HEK293T (cell line): Measurements from ENCODE around the gene GRID1.

ENCODE experiments used
- CTCF ChIA-PET: fragments of 350-600 bp; formaldehyde crosslinking; extraction: SDS; loops from one replicate; lab custom pipeline; 2021; ENCODE audit warnings: antibody characterized with exemption, inconsistent platforms; lab: Yijun Ruan, JAX
- POLR2A ChIA-PET: fragments of 350-600 bp; formaldehyde crosslinking; extraction: SDS; loops from one replicate; lab custom pipeline; 2020; ENCODE audit warnings: antibody characterized with exemption, inconsistent platforms; lab: Yijun Ruan, JAX
- DNase-seq: peaks from one replicate; pipeline ENCODE4 v3.0.0; 2012; ENCODE audit warnings: mixed read lengths; ENCODE audit errors: extremely low spot score
- ARNT ChIP-seq: fragments of 450-650 bp; IDR thresholded peaks from 2 replicates; pipeline ENCODE4 v1.6.1; 2017; ENCODE audit warnings: mild to moderate bottlenecking
- BHLHE40 ChIP-seq: fragments of 450-650 bp; IDR thresholded peaks from 2 replicates; pipeline ENCODE4 v1.6.1; 2016; ENCODE audit warnings: mild to moderate bottlenecking, moderate library complexity, borderline replicate concordance
- CTBP1 ChIP-seq: fragments of 450-650 bp; IDR thresholded peaks from 2 replicates; pipeline ENCODE4 v1.6.1; 2016; ENCODE audit warnings: borderline replicate concordance
- ELF4 ChIP-seq: fragments of 450-650 bp; IDR thresholded peaks from 2 replicates; pipeline ENCODE4 v1.6.1; 2017; ENCODE audit warnings: antibody characterized with exemption
- FOXA1 ChIP-seq: fragments of 450-650 bp; IDR thresholded peaks from 2 replicates; pipeline ENCODE4 v1.6.1; 2016; ENCODE audit warnings: mild to moderate bottlenecking
- FOXK2 ChIP-seq: fragments of 450-650 bp; IDR thresholded peaks from 2 replicates; pipeline ENCODE4 v1.6.1; 2016; ENCODE audit warnings: mild to moderate bottlenecking
- FOXM1 ChIP-seq: fragments of 450-650 bp; IDR thresholded peaks from 2 replicates; pipeline ENCODE4 v1.6.1; 2017; ENCODE audit warnings: mild to moderate bottlenecking, borderline replicate concordance
- HDGF ChIP-seq: fragments of 450-650 bp; IDR thresholded peaks from 2 replicates; pipeline ENCODE4 v1.6.1; 2017; ENCODE audit warnings: antibody characterized with exemption, borderline replicate concordance
- L3MBTL2 ChIP-seq: fragments of 450-650 bp; conservative IDR thresholded peaks from 2 replicates; pipeline ENCODE4 v1.6.1; 2016; ENCODE audit warnings: mild to moderate bottlenecking
- LEF1 ChIP-seq: fragments of 450-650 bp; IDR thresholded peaks from 2 replicates; pipeline ENCODE4 v1.6.1; 2017; ENCODE audit warnings: mild to moderate bottlenecking, borderline replicate concordance
- NFRKB ChIP-seq: fragments of 450-650 bp; IDR thresholded peaks from 2 replicates; pipeline ENCODE4 v1.6.1; 2016; ENCODE audit warnings: mild to moderate bottlenecking, moderate library complexity
- SP1 ChIP-seq: fragments of 450-650 bp; IDR thresholded peaks from 2 replicates; pipeline ENCODE4 v1.6.1; 2017
- SUZ12 ChIP-seq: fragments of 450-650 bp; IDR thresholded peaks from 2 replicates; pipeline ENCODE4 v1.6.1; 2016; ENCODE audit warnings: mild to moderate bottlenecking
- TARDBP ChIP-seq: fragments of 450-650 bp; IDR thresholded peaks from 2 replicates; pipeline ENCODE4 v1.6.1; 2016
- ZNF384 ChIP-seq: fragments of 450-650 bp; IDR thresholded peaks from 2 replicates; pipeline ENCODE4 v1.6.1; 2016
- TF ChIP-seq, protein P1 (sequence below): fragments of 450-650 bp; IDR thresholded peaks from 2 replicates; pipeline ENCODE4 v1.6.1; 2016

GRID1 gene

DNA sequence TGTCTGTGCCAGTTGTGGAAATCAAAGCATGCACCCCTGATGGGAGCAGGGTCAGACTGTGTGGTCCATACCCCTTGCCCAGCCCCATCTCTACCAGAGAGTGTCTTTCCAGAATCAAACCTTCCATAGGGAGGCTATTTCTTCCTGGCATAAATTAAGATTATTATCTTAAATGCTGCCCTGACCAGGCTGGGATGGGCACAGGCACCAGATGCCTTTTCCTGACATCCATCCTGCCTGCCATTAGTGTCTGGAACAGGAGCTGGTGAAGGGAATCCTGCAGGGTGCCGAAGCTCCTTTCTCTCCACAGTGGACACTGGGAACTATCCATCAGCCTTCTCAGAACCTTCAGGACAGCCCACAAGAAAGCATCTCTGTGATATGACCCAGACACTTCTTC lies 296.3 kb downstream of the GRID1 start:
- ChIA-PET CTCF (no interaction called here), POLR2A (no interaction called here)
- TF ChIP-seq TARDBP (no peak), SP1 (no peak), LEF1 (no peak), ARNT (no peak), FOXA1 (no peak), FOXK2 (no peak), ZNF384 (no peak), L3MBTL2 (no peak), BHLHE40 (no peak), NFRKB (no peak), CTBP1 (no peak), SUZ12 (no peak)
- DNase-seq, result no peak

DNA sequence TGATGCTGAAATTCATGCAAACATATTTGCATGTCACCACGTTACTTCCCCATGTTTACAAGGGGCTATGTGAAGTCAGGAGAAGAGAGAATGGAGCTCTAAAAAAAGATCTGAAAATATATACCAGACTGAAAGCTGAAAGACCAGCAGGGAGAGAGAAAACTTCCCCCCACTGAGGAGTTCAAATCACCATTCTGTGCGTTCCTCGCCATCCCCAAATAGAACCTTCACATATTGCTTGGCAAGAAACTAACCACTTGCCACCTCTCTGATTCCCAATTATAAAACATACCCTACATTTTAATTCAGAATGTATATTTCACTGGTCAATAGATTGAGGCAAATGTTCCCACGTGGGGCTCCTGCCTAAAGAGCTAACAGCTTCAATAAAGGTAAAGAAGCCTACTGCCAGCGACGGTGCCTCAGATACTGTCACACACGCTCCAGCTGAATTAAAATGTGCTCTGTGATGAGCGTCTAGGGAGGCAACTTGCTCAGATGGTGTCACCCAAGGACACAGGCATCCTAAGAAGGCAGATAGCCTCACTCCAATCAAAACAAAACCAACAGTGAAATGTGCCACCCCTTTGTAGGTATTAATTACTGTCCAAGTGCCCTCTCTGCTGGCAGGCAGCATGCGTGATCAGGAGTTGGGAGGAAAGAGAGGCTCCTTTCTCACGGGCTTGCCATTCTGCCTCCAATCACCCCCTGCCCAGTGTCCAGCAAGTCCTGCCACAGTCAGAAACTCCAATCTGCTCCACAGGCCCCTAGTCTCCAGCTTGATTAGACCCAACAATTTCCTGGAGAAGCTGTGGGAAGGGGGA lies 298.2 kb downstream of the GRID1 start:
- DNase-seq, result no peak
- ChIA-PET CTCF (no interaction called here), POLR2A (no interaction called here)
- TF ChIP-seq HDGF, result no peak
- TF ChIP-seq LEF1, result no peak
- TF ChIP-seq SP1, result no peak
- TF ChIP-seq FOXM1, result no peak
- TF ChIP-seq, protein P1, sequence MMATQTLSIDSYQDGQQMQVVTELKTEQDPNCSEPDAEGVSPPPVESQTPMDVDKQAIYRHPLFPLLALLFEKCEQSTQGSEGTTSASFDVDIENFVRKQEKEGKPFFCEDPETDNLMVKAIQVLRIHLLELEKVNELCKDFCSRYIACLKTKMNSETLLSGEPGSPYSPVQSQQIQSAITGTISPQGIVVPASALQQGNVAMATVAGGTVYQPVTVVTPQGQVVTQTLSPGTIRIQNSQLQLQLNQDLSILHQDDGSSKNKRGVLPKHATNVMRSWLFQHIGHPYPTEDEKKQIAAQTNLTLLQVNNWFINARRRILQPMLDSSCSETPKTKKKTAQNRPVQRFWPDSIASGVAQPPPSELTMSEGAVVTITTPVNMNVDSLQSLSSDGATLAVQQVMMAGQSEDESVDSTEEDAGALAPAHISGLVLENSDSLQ, result no peak
- TF ChIP-seq SUZ12, result no peak
- no peak for TF ChIP-seq CTBP1
- no peak for TF ChIP-seq ZNF384
- no peak for TF ChIP-seq ELF4
- TF ChIP-seq FOXA1, result no peak
- no peak for TF ChIP-seq ARNT

DNA sequence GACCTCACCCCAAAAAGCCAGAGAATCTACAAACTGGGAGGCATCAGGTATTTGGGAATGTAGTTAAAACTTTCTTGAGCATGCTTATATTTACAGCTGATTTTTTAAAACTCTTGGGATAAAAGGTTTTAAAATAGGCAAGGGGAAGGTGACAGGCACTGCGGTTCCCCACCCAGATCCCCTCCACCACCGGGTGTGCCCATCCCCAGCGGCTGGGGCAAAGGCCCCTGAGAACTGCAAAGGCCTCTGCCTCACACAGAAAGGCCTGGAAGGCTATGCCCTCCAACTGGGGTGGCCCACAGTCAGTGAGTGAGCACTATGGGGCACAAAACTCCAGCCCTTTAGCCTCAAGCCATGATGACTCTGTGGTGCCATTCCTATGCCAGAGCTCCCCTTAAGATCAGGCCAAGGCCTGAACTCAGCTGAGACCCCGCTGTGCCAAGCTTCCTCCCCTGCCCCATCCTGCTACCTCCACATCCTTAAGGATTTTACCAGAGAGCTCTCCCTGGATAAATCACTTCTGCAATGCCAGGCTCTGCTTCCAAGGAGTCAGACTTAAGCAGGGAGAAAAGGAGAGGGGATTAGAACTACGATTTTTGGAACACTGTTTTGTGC lies 299.1 kb downstream of the GRID1 start:
- ChIA-PET POLR2A (no interaction called here), CTCF (no interaction called here)
- no peak for DNase-seq
- TF ChIP-seq BHLHE40 (no peak), HDGF (no peak)

DNA sequence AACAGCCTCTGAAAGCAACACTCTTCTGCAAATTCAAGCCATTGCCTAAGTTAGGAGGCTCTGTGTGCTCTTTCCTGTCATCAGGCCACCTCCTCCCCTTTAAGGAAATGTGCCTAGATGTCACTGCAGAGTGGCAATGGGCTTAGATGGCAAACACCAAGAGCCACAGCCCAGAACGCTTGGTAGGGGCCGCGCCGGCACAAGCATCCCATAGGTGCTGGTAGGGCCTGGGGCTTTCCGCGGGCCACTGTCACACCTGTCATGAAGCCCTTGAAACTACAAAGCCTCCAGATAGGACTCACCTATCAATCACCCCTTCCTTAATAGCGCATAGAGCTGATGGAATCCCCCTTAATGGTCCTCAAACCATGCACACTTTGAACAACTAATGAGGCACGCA lies 299.9 kb downstream of the GRID1 start:
- TF ChIP-seq FOXA1, result no peak
- TF ChIP-seq HDGF, result no peak
- TF ChIP-seq FOXK2, result no peak
- TF ChIP-seq ELF4, result no peak
- no peak for TF ChIP-seq CTBP1
- no peak for TF ChIP-seq SP1
- no peak for TF ChIP-seq FOXM1
- TF ChIP-seq ARNT, result no peak
- no peak for TF ChIP-seq ZNF384
- TF ChIP-seq L3MBTL2, result no peak
- no peak for TF ChIP-seq TARDBP
- TF ChIP-seq BHLHE40, result no peak
- TF ChIP-seq NFRKB, result no peak
- TF ChIP-seq, protein P1, result no peak
- no peak for TF ChIP-seq SUZ12
- TF ChIP-seq LEF1, result no peak
- POLR2A ChIA-PET, result no interaction called here
- CTCF ChIA-PET, result no interaction called here
- no peak for DNase-seq

DNA sequence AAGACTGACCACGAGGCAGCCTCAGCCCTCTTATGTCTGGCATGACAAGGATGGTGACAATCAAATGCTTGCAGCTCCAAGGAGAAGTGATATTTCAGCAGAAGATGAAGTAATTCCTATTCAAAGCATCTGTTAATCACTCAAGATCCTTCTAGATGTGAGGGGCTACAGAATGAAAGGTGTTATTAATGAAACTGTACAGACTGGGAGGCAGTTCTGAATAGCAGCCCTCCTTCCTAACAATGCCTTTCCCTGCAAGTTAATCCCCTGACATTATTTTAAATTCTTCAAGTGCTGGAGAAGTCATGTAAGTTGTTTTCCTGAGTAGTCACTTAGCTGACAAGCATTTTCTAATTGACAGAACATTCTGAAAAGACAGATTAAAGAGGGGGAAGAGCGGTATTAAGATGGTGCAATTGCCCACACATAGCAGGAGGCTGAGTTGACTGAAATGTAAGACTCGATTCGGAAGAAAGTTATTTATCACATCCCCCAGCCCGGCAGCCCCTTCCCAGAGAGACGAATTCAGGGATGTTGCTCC lies 300.8 kb downstream of the GRID1 start:
- TF ChIP-seq LEF1, result no peak
- TF ChIP-seq SP1, result no peak
- TF ChIP-seq ZNF384, result no peak
- no peak for TF ChIP-seq ARNT
- no peak for TF ChIP-seq NFRKB
- TF ChIP-seq BHLHE40, result no peak
- ChIA-PET CTCF (no interaction called here), POLR2A (no interaction called here)
- DNase-seq, result no peak

DNA sequence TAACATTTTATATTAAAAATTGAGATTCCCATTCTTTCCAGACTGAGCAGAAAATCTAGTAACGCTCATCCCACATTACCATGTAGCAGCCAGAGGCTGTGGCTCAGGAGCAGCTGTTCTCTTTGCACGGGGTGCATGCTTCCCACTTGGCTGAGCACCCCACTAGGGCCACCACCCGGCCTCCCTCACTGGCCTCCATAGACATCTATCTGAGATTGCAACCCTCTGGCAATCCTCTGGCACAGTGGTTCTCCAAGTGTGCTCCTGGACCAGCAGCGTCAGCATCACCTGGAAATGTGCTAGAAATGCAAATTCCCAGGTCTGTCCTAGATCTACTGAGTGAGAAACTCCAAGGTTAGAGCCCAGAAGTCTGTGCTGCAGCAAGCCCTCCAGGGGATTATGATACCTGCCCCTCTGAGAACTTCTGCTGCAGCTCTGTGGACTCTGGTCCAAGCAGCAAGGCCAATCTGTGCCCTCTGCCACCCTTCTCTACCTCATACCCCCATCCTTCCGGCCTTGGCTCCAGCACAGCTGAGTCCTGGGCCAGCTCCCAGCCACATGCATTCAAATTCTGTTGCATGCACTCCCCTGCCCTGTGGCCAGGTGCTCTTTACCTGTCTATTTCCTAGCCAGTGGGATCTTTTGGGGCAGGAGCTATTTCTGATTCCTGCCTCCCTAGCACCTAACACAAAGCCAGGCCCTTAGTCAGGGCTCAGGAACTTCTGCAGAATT lies 301.5 kb downstream of the GRID1 start:
- TF ChIP-seq ARNT (no peak), L3MBTL2 (no peak)
- DNase-seq, result no peak
- ChIA-PET POLR2A (no interaction called here), CTCF (no interaction called here)

DNA sequence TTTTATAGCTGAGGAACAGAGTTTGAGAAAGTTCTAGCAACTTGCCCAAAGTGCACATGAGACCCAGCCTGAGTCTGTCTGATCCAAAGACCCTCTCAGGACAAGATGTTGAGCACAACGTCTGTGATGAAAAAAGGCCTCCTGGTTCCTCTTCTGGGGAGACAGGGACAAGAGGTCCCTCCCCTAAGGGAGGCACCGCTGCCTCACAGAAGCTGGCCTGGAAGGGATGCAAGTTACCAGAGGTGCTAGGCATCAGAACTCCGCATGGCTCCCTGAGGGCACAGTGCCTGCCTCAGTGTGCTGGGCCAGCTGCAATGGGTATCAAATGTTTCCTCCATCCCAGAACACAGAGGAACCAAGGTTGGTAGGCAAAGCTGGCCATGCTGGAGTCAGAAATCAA lies 302.4 kb downstream of the GRID1 start:
- POLR2A ChIA-PET, result no interaction called here
- CTCF ChIA-PET, result no interaction called here
- TF ChIP-seq L3MBTL2 (no peak), TARDBP (no peak)
- no peak for DNase-seq
